ENCODE data around the gene NOL4L. TPM values are rescaled to one million over a fixed set of nuclear protein-coding genes. Genes with fewer than 3 reads are reported as not detected.
A peak's percentile ranks its signal among the peaks of the same experiment; 100 is the strongest.

Gene NOL4L
- total and polyA plus RNA-seq, 7 donors: 0.61 to 2.7 (median 1.3) TPM

- H3K27ac ChIP-seq: no peak overlapping the region
- no peak for DNase-seq
- WGBS, 3 donors: 55 to 56% (median 56%) methylated on average over 31 to 34 of the region's 34 CpGs
Observed at GRCh38 chr20:32574296-32575226, 10.6 kb downstream of the NOL4L start.

DNA sequence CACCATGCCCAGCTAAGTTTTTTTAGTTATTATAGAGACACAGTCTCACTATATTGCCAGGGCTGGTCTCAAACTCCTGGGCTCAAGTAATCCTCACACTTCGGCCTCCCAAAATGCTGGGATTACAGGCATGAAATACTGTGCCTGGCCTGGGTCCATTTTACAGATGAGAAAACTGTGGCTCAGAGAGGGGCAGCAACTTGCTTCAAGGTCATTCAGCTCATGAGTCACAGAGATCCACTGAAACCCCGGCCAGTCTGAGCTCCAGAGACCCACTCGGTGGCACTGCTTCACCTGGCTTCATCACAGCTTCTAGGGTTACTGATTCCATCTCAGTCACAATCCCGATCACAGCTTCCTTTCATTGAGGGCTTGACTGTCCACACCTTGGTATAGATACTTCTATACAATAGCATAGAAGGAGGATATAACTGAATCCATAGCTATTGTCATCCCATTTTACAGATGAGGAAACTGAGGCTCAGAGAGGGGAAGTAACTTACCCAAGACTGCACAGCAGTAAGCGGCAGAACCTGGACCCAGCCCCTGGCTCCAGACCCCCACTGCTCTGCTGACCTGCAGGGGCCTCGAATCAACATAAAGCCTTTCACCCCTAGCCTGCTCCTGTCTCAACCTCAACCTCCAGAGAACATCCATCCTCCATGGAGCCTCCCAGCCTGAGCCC, 11.8 kb downstream of the NOL4L start:
- 85 to 89% (median 87%) methylated on average over 6 of the region's 6 CpGs for WGBS, 3 donors
- no peak for DNase-seq
- Histone ChIP-seq H3K27ac (no peak overlapping the region), H3K27me3 (ENCODE audit: insufficient read depth in 3 of 3, low read length in 2 of 3) (peaks cover 0 to 2% (median 0%) of the 10 kb centered on the region in 3 donors), H3K4me1 (no peaks in the 10 kb centered on the region), H3K36me3 (ENCODE audit: insufficient read depth in 1 of 2, low read depth in 1 of 2) (no peaks in the 10 kb centered on the region), H3K4me3 (no peak overlapping the region), H3K9me3 (no peaks in the 10 kb centered on the region)
- TF ChIP-seq, protein P1, sequence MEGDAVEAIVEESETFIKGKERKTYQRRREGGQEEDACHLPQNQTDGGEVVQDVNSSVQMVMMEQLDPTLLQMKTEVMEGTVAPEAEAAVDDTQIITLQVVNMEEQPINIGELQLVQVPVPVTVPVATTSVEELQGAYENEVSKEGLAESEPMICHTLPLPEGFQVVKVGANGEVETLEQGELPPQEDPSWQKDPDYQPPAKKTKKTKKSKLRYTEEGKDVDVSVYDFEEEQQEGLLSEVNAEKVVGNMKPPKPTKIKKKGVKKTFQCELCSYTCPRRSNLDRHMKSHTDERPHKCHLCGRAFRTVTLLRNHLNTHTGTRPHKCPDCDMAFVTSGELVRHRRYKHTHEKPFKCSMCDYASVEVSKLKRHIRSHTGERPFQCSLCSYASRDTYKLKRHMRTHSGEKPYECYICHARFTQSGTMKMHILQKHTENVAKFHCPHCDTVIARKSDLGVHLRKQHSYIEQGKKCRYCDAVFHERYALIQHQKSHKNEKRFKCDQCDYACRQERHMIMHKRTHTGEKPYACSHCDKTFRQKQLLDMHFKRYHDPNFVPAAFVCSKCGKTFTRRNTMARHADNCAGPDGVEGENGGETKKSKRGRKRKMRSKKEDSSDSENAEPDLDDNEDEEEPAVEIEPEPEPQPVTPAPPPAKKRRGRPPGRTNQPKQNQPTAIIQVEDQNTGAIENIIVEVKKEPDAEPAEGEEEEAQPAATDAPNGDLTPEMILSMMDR (IDR thresholded peaks at IDR 0.05): no peak
- no peak for ATAC-seq
- intact Hi-C loops (cut with DNase I): no loop called here

More at GRCh38 chr20:32574296-32575226, 10.6 kb downstream of the NOL4L start:
- intact Hi-C loops (cut with DNase I): no loop called here
- Histone ChIP-seq H3K36me3 (ENCODE audit: insufficient read depth in 1 of 2, low read depth in 1 of 2) (no peaks in the 10 kb centered on the region), H3K4me1 (no peaks in the 10 kb centered on the region), H3K9me3 (no peaks in the 10 kb centered on the region), H3K4me3 (no peak overlapping the region), H3K27me3 (ENCODE audit: insufficient read depth in 3 of 3, low read length in 2 of 3) (peaks cover 0 to 2% (median 0%) of the 10 kb centered on the region in 3 donors)
- TF ChIP-seq, protein P1 (IDR thresholded peaks at IDR 0.05): no peak
- peak in 2 of 4 donors; percentile 27 to 40 for ATAC-seq

DNA sequence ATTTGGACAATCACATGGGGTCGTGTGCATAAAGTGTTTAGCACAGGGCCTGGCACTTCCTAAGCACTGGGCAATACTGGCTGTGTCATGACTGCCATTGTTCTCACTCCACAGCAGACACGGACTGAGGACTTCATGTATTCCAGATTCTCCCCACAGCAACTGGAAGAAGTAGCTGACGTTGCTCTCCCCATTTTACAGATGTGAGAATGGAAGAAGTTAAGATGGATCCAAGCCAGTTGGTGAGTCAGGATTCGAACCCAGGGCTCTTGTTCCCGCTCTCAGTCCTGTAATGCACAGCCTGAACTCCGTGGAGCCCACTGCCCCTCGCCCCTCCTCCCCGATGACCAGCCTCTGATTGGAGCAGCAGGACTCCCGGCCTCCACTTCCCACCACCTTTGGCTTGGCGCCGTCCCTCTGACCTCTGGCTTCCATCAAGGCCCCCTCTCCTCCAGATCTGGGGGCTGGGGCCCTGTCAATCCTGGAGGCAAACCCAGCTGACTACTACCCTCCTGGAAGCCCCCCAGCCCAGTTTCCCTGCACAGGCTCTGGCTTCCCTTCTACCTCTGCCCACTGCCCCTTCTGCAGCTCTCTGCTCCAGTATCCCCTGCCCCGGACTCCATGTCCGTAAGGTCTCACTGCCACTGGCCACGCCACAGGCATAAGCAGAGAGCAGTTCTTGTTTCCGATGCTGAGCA, 12.7 kb downstream of the NOL4L start:
- 82 to 88% (median 83%) methylated on average over 15 of the region's 15 CpGs for WGBS, 3 donors
- no peak for ATAC-seq

GRCh38 chr20:32571566-32571965, 13.6 kb downstream of the NOL4L start:
- ATAC-seq (no peak), DNase-seq (no peak)
- intact Hi-C loops (cut with DNase I): no loop called here
- Histone ChIP-seq H3K27ac (no peak overlapping the region), H3K4me1 (no peaks in the 10 kb centered on the region), H3K9me3 (no peaks in the 10 kb centered on the region), H3K27me3 (ENCODE audit: insufficient read depth in 3 of 3, low read length in 2 of 3) (peaks cover 0 to 2% (median 0%) of the 10 kb centered on the region in 3 donors), H3K36me3 (ENCODE audit: insufficient read depth in 1 of 2, low read depth in 1 of 2) (no peaks in the 10 kb centered on the region), H3K4me3 (no peak overlapping the region)
- TF ChIP-seq, protein P1 (IDR thresholded peaks at IDR 0.05): no peak
- 65 to 73% (median 67%) methylated on average over 9 of the region's 9 CpGs for WGBS, 3 donors

More for the DNA sequence above, 12.7 kb downstream of the NOL4L start:
- no peak for DNase-seq
- Histone ChIP-seq H3K36me3 (ENCODE audit: insufficient read depth in 1 of 2, low read depth in 1 of 2) (no peaks in the 10 kb centered on the region), H3K4me1 (no peaks in the 10 kb centered on the region), H3K4me3 (no peak overlapping the region), H3K27ac (no peak overlapping the region), H3K27me3 (ENCODE audit: insufficient read depth in 3 of 3, low read length in 2 of 3) (peaks cover 0 to 2% (median 0%) of the 10 kb centered on the region in 3 donors), H3K9me3 (no peaks in the 10 kb centered on the region)
- TF ChIP-seq, protein P1 (IDR thresholded peaks at IDR 0.05): no peak
- intact Hi-C loops (cut with DNase I): no loop called here
